ENCODE measurements around the gene A4GALT.
"Not testable (repeated sequence)": the region's sequence is repeated elsewhere in the genome, so short reads cannot be mapped to it uniquely, and the experiment has no call there.

Gene A4GALT

GRCh38 chr22:42734406-42734805, 13.7 kb upstream of the A4GALT start:
- no peaks in the 10 kb centered on the region for H4K20me1 ChIP-seq (ENCODE audit: insufficient read depth, low read length, poor library complexity, severe bottlenecking)
- H3K9me3 ChIP-seq (ENCODE audit: insufficient read depth, low read depth, low read length), result no peaks in the 10 kb centered on the region
- no peak overlapping the region for H2AFZ ChIP-seq (ENCODE audit: low read length)
- H3K79me2 ChIP-seq (ENCODE audit: insufficient read depth, low read length), result no peaks in the 10 kb centered on the region
- no peaks in the 10 kb centered on the region for H3K9me2 ChIP-seq (replicated peaks; ENCODE audit: low read depth, low read length)
- no peaks in the 10 kb centered on the region for H3F3A ChIP-seq (ENCODE audit: low read depth)
- no peak overlapping the region for H3K4me2 ChIP-seq (ENCODE audit: low read depth, low read length, poor library complexity, severe bottlenecking)
- H3K4me3 ChIP-seq (ENCODE audit: low read length, poor library complexity, severe bottlenecking), result no peak overlapping the region
- H3K36me3 ChIP-seq (ENCODE audit: insufficient read depth, low read length), result no peaks in the 10 kb centered on the region
- no peak overlapping the region for H3K9ac ChIP-seq (ENCODE audit: low read depth, low read length, poor library complexity, severe bottlenecking)
- TF ChIP-seq CTCF (conservative IDR thresholded peaks at IDR 0.05; ENCODE audit: low read length) (no peak), EZH2phosphoT487 (IDR thresholded peaks at IDR 0.05; ENCODE audit: borderline replicate concordance) (no peak)
- H3K27me3 ChIP-seq (ENCODE audit: insufficient read depth, low read length, poor library complexity, severe bottlenecking), result no peaks in the 10 kb centered on the region
- H3K4me1 ChIP-seq (ENCODE audit: insufficient read depth, low read length, poor library complexity, severe bottlenecking), result no peaks in the 10 kb centered on the region

- not testable (repeated sequence) for H3K4me1 ChIP-seq (ENCODE audit: insufficient read depth, low read length, poor library complexity, severe bottlenecking); H4K20me1 ChIP-seq (ENCODE audit: insufficient read depth, low read length, poor library complexity, severe bottlenecking); H3K79me2 ChIP-seq (ENCODE audit: insufficient read depth, low read length); H3K9me3 ChIP-seq (ENCODE audit: insufficient read depth, low read depth, low read length); H3K4me3 ChIP-seq (ENCODE audit: low read length, poor library complexity, severe bottlenecking); H2AFZ ChIP-seq (ENCODE audit: low read length); H3K9me2 ChIP-seq (replicated peaks; ENCODE audit: low read depth, low read length); H3K4me2 ChIP-seq (ENCODE audit: low read depth, low read length, poor library complexity, severe bottlenecking); H3F3A ChIP-seq (ENCODE audit: low read depth); H3K9ac ChIP-seq (ENCODE audit: low read depth, low read length, poor library complexity, severe bottlenecking); H3K27me3 ChIP-seq (ENCODE audit: insufficient read depth, low read length, poor library complexity, severe bottlenecking); H3K36me3 ChIP-seq (ENCODE audit: insufficient read depth, low read length)
Measured at GRCh38 chr22:42733394-42733793, 12.7 kb upstream of the A4GALT start.

- no peaks in the 10 kb centered on the region for H3K9me3 ChIP-seq (ENCODE audit: insufficient read depth, low read depth, low read length)
- H3K4me3 ChIP-seq (ENCODE audit: low read length, poor library complexity, severe bottlenecking), result no peak overlapping the region
- no peaks in the 10 kb centered on the region for H3K36me3 ChIP-seq (ENCODE audit: insufficient read depth, low read length)
- no peaks in the 10 kb centered on the region for H3F3A ChIP-seq (ENCODE audit: low read depth)
- TF ChIP-seq CTCF (conservative IDR thresholded peaks at IDR 0.05; ENCODE audit: low read length), result no peak
- no peak for TF ChIP-seq EZH2phosphoT487 (IDR thresholded peaks at IDR 0.05; ENCODE audit: borderline replicate concordance)
- no peaks in the 10 kb centered on the region for H3K27me3 ChIP-seq (ENCODE audit: insufficient read depth, low read length, poor library complexity, severe bottlenecking)
- H3K9me2 ChIP-seq (replicated peaks; ENCODE audit: low read depth, low read length), result no peaks in the 10 kb centered on the region
- no peak overlapping the region for H2AFZ ChIP-seq (ENCODE audit: low read length)
- H3K4me2 ChIP-seq (ENCODE audit: low read depth, low read length, poor library complexity, severe bottlenecking), result no peak overlapping the region
- H3K4me1 ChIP-seq (ENCODE audit: insufficient read depth, low read length, poor library complexity, severe bottlenecking), result no peaks in the 10 kb centered on the region
- H4K20me1 ChIP-seq (ENCODE audit: insufficient read depth, low read length, poor library complexity, severe bottlenecking), result no peaks in the 10 kb centered on the region
- H3K9ac ChIP-seq (ENCODE audit: low read depth, low read length, poor library complexity, severe bottlenecking), result no peak overlapping the region
- H3K79me2 ChIP-seq (ENCODE audit: insufficient read depth, low read length), result no peaks in the 10 kb centered on the region
Measured at GRCh38 chr22:42732081-42732480, 11.4 kb upstream of the A4GALT start.

- H4K20me1 ChIP-seq (ENCODE audit: insufficient read depth, low read length, poor library complexity, severe bottlenecking), result no peaks in the 10 kb centered on the region
Measured at GRCh38 chr22:42726811-42727210, 6.1 kb upstream of the A4GALT start.

More at GRCh38 chr22:42726811-42727210, 6.1 kb upstream of the A4GALT start:
- H3K4me1 ChIP-seq (ENCODE audit: insufficient read depth, low read length, poor library complexity, severe bottlenecking), result no peaks in the 10 kb centered on the region
- TF ChIP-seq EZH2phosphoT487 (IDR thresholded peaks at IDR 0.05; ENCODE audit: borderline replicate concordance) (no peak), CTCF (conservative IDR thresholded peaks at IDR 0.05; ENCODE audit: low read length) (no peak)
- no peak overlapping the region for H3K9ac ChIP-seq (ENCODE audit: low read depth, low read length, poor library complexity, severe bottlenecking)
- H3K79me2 ChIP-seq (ENCODE audit: insufficient read depth, low read length), result no peaks in the 10 kb centered on the region
- no peaks in the 10 kb centered on the region for H3K9me2 ChIP-seq (replicated peaks; ENCODE audit: low read depth, low read length)
- H3K9me3 ChIP-seq (ENCODE audit: insufficient read depth, low read depth, low read length), result no peaks in the 10 kb centered on the region
- H3K36me3 ChIP-seq (ENCODE audit: insufficient read depth, low read length), result no peaks in the 10 kb centered on the region
- H3F3A ChIP-seq (ENCODE audit: low read depth), result no peaks in the 10 kb centered on the region
- no peak overlapping the region for H3K4me3 ChIP-seq (ENCODE audit: low read length, poor library complexity, severe bottlenecking)
- H3K4me2 ChIP-seq (ENCODE audit: low read depth, low read length, poor library complexity, severe bottlenecking), result no peak overlapping the region
- H2AFZ ChIP-seq (ENCODE audit: low read length), result no peak overlapping the region
- H3K27me3 ChIP-seq (ENCODE audit: insufficient read depth, low read length, poor library complexity, severe bottlenecking), result no peaks in the 10 kb centered on the region

Data from Loucy (cell line).